ENCODE data around the gene TSPAN15.
A peak's percentile ranks its signal among the peaks of the same experiment; 100 is the strongest.

The TSPAN15 gene

GRCh38 chr10:69506487-69506833, 55.2 kb downstream of the TSPAN15 start:
- Histone ChIP-seq H3K9me3 (ENCODE audit: insufficient read depth, low read length) (no peaks in the 10 kb centered on the region), H3K4me3 (ENCODE audit: insufficient read depth, low read length, poor library complexity, severe bottlenecking) (no peak overlapping the region), H3K9me2 (replicated peaks; ENCODE audit: insufficient read depth, low read length) (no peaks in the 10 kb centered on the region), H3K27me3 (ENCODE audit: low read length) (no peaks in the 10 kb centered on the region), H3K4me2 (ENCODE audit: low read depth, low read length, poor library complexity, severe bottlenecking) (no peak overlapping the region), H2AFZ (ENCODE audit: low read depth, low read length, severe bottlenecking) (no peak overlapping the region), H3K9ac (ENCODE audit: low read length) (no peak overlapping the region), H3K36me3 (ENCODE audit: low read length) (no peaks in the 10 kb centered on the region), H4K20me1 (ENCODE audit: low read depth, low read length) (no peaks in the 10 kb centered on the region), H3F3A (ENCODE audit: insufficient read depth) (no peaks in the 10 kb centered on the region), H3K79me2 (ENCODE audit: insufficient read depth, low read length) (no peaks in the 10 kb centered on the region), H3K27ac (ENCODE audit: low read depth, low read length) (no peak overlapping the region)
- TF ChIP-seq, protein P1, sequence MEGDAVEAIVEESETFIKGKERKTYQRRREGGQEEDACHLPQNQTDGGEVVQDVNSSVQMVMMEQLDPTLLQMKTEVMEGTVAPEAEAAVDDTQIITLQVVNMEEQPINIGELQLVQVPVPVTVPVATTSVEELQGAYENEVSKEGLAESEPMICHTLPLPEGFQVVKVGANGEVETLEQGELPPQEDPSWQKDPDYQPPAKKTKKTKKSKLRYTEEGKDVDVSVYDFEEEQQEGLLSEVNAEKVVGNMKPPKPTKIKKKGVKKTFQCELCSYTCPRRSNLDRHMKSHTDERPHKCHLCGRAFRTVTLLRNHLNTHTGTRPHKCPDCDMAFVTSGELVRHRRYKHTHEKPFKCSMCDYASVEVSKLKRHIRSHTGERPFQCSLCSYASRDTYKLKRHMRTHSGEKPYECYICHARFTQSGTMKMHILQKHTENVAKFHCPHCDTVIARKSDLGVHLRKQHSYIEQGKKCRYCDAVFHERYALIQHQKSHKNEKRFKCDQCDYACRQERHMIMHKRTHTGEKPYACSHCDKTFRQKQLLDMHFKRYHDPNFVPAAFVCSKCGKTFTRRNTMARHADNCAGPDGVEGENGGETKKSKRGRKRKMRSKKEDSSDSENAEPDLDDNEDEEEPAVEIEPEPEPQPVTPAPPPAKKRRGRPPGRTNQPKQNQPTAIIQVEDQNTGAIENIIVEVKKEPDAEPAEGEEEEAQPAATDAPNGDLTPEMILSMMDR (IDR thresholded peaks at IDR 0.05; ENCODE audit: insufficient read depth, low read length, poor library complexity, severe bottlenecking) = no peak
- no peak for TF ChIP-seq EZH2phosphoT487 (conservative IDR thresholded peaks at IDR 0.05; ENCODE audit: low read length)

- H3K79me2 ChIP-seq (ENCODE audit: insufficient read depth, low read length) = no peaks in the 10 kb centered on the region
These were observed 55.8 kb downstream of the TSPAN15 start for GRCh38 chr10:69506834-69507713.

GRCh38 chr10:69508738-69509340, 57.6 kb downstream of the TSPAN15 start:
- no peak overlapping the region for H3K9ac ChIP-seq (ENCODE audit: low read length)
- H3K9me3 ChIP-seq (ENCODE audit: insufficient read depth, low read length) = no peaks in the 10 kb centered on the region
- H3K36me3 ChIP-seq (ENCODE audit: low read length) = no peaks in the 10 kb centered on the region
- no peak overlapping the region for H3K4me2 ChIP-seq (ENCODE audit: low read depth, low read length, poor library complexity, severe bottlenecking)
- H3K9me2 ChIP-seq (replicated peaks; ENCODE audit: insufficient read depth, low read length) = no peaks in the 10 kb centered on the region
- H3K4me3 ChIP-seq (ENCODE audit: insufficient read depth, low read length, poor library complexity, severe bottlenecking) = no peak overlapping the region
- TF ChIP-seq EZH2phosphoT487 (conservative IDR thresholded peaks at IDR 0.05; ENCODE audit: low read length) = no peak
- TF ChIP-seq, protein P1 (IDR thresholded peaks at IDR 0.05; ENCODE audit: insufficient read depth, low read length, poor library complexity, severe bottlenecking) = no peak
- no peak overlapping the region for H3K27ac ChIP-seq (ENCODE audit: low read depth, low read length)
- H4K20me1 ChIP-seq (ENCODE audit: low read depth, low read length) = no peaks in the 10 kb centered on the region
- no peaks in the 10 kb centered on the region for H3K79me2 ChIP-seq (ENCODE audit: insufficient read depth, low read length)
- no peak overlapping the region for H2AFZ ChIP-seq (ENCODE audit: low read depth, low read length, severe bottlenecking)
- no peaks in the 10 kb centered on the region for H3F3A ChIP-seq (ENCODE audit: insufficient read depth)
- H3K27me3 ChIP-seq (ENCODE audit: low read length) = no peaks in the 10 kb centered on the region

More at GRCh38 chr10:69506834-69507713, 55.8 kb downstream of the TSPAN15 start:
- no peaks in the 10 kb centered on the region for H3K36me3 ChIP-seq (ENCODE audit: low read length)
- H3K9ac ChIP-seq (ENCODE audit: low read length) = no peak overlapping the region
- TF ChIP-seq EZH2phosphoT487 (conservative IDR thresholded peaks at IDR 0.05; ENCODE audit: low read length) = no peak
- TF ChIP-seq, protein P1 (IDR thresholded peaks at IDR 0.05; ENCODE audit: insufficient read depth, low read length, poor library complexity, severe bottlenecking) = no peak
- H3F3A ChIP-seq (ENCODE audit: insufficient read depth) = no peaks in the 10 kb centered on the region
- H3K9me3 ChIP-seq (ENCODE audit: insufficient read depth, low read length) = no peaks in the 10 kb centered on the region
- peak overlapping the region; percentile 39 for H3K4me2 ChIP-seq (ENCODE audit: low read depth, low read length, poor library complexity, severe bottlenecking)
- H3K4me3 ChIP-seq (ENCODE audit: insufficient read depth, low read length, poor library complexity, severe bottlenecking) = no peak overlapping the region
- H3K27me3 ChIP-seq (ENCODE audit: low read length) = no peaks in the 10 kb centered on the region
- no peaks in the 10 kb centered on the region for H4K20me1 ChIP-seq (ENCODE audit: low read depth, low read length)
- H2AFZ ChIP-seq (ENCODE audit: low read depth, low read length, severe bottlenecking) = peak overlapping the region; percentile 88
- no peak overlapping the region for H3K27ac ChIP-seq (ENCODE audit: low read depth, low read length)
- no peaks in the 10 kb centered on the region for H3K9me2 ChIP-seq (replicated peaks; ENCODE audit: insufficient read depth, low read length)

Data from SU-DHL-6 (cell line).